GM12873 (cell line): ENCODE results near the gene ZNF264.

Experiments
- TF ChIP-seq, protein P1 (sequence below): IDR thresholded peaks from 2 replicates; pipeline ENCODE4 v1.5.1; 2012; ENCODE audit warnings: low read depth, mild to moderate bottlenecking, moderate library complexity, low read length, control low read depth; ENCODE audit not compliant: insufficient read depth; ENCODE audit errors: missing control alignments

Gene ZNF264

GRCh38 chr19:57245959-57246358 is 54.7 kb downstream of the ZNF264 start:
- TF ChIP-seq, protein P1, sequence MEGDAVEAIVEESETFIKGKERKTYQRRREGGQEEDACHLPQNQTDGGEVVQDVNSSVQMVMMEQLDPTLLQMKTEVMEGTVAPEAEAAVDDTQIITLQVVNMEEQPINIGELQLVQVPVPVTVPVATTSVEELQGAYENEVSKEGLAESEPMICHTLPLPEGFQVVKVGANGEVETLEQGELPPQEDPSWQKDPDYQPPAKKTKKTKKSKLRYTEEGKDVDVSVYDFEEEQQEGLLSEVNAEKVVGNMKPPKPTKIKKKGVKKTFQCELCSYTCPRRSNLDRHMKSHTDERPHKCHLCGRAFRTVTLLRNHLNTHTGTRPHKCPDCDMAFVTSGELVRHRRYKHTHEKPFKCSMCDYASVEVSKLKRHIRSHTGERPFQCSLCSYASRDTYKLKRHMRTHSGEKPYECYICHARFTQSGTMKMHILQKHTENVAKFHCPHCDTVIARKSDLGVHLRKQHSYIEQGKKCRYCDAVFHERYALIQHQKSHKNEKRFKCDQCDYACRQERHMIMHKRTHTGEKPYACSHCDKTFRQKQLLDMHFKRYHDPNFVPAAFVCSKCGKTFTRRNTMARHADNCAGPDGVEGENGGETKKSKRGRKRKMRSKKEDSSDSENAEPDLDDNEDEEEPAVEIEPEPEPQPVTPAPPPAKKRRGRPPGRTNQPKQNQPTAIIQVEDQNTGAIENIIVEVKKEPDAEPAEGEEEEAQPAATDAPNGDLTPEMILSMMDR, result no peak

- TF ChIP-seq, protein P1, result no peak
These were observed 57.3 kb downstream of the ZNF264 start for GRCh38 chr19:57248646-57249045.

GRCh38 chr19:57249329-57249728 is 58.0 kb downstream of the ZNF264 start:
- TF ChIP-seq, protein P1, result no peak

DNA sequence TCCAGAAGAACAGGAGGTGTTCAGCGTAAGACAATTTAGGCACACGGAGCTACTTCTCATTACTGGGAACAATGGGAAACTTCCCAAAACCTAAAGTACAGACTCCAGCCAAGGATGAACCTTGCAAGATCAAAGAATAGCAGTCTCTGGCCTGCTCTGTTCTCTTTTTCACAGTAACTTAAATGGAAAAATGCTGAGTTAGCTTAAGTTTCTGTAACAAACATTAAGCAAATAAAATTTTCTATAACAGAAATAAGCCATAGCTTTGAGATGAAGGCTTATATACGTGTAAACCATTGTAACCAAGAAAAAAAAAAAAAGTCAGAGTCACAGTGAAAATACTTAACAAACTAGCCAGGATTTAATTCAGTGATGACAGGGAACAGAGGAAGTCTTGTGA is 70.7 kb downstream of the ZNF264 start:
- TF ChIP-seq, protein P1, result no peak

DNA sequence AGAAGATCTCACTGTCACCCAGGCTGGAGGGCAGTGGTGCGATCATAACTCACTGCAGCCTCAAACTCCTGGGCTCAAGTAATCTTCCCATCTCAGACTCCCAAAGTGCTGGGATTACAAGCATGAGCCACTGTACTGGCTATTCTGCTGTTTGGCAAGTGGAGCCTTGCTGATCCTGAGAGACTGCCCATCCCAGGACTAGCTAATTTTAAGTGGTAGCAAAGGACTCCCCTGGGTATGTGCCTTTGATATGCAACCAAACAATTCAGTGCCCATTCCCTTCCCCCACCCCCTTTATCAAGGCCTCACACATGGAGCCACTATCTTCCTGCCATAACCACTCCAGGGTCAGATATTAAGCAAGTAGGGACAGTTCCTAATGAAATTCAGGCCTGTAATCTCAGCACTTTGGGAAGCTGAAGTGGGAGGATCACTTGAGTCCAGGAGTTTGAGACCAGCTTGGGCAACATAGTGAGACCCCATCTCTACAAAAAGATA is 72.0 kb downstream of the ZNF264 start:
- TF ChIP-seq, protein P1, result no peak

DNA sequence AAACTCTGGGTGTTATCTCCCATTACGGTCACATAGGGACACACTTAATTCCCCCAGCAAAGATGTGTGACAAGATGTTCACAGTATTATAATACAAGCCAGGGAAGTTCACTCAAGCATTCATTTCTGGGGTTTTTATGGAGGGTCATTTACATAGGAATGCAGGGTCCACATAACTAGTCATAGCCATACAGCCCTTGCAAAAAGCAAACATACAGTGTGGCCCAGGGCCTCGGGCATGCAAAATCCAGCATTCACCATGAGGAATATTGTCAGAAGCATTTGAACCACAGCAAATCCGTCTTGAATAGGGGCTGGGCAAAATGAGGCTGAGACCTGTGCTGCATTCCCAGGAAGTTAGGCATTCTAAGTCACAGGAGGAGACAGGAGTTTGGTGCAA is 76.0 kb downstream of the ZNF264 start:
- TF ChIP-seq, protein P1, result no peak

DNA sequence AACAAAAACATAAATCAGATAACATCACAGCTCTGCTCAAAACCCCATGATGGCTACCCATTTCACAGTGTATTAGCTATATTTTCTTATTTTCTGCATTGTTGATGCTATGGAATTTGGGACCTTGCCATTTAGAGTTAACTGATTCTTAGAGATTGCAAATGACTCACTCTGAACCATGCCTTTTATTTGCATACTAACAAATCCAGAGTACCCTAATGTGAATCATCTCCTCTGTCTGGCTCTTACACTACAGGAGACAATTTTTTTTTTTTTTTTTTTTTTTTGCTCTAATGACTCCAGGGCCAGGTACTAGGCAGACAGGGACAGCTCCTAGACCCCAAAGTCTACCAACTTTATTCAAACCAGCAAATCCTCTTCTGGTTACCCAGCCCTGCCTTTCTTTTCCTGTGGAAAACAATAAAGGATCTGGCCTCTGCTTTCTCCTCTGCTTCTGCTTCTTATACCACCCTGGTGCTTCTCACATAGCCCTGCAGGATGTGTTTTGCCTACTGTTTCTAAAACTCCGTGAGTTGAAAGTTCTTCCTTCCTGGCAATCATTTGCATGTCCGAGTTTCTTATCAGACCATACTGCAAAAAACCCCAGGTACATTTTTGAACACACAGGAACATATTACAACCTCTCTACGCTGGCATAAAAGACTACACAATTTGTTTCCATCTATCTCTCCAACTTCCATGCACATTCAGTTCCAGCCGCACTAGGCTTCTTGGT is 78.4 kb downstream of the ZNF264 start:
- TF ChIP-seq, protein P1, result no peak
